ENCODE measurements around the gene ARV1.
"Not testable (repeated sequence)": the region's sequence is repeated elsewhere in the genome, so short reads cannot be mapped to it uniquely, and the experiment has no call there.

Gene ARV1

DNA sequence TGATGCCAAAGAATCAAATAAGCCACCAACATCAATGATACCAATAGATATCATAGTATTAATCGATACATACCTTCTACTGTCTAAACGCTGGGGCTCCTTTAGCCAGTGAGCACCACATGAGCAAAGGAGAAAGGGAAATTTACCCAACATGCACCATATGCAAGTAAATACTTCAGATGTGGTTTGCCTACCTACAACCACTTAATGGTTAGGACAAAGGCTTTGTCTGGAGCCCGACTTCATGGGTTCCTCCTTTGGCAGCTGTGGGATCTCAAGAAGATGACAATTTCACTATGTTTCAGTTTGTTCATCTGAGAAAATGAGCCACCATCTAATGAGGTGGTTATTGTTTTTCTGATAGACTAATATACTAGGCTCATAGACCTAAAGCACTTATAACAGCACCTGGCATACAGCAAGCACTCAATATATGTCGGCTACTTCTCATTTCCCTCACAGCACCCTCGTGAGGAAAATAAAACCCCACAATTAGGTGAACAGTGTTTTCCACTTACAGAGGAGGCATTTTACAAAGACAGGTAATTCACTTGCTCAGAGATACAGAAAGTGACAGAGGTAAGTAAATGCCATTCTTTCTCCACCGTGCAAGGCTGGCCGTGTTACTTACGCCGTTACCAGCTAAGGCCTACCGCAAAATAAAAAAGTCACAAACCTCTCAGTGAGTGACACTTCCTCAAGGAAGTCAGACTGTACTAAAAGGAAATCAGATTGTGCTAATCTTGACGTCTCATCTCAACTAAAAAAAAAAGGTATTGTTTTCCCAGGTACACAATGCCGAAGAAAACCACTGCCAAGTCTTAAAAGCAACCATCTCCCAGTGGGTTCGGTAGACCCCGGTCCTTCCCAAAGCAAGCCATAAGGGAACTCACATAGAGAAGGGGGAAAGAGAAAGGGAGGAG is 1.8 kb upstream of the ARV1 start:
- no peak for DNase-seq

DNA sequence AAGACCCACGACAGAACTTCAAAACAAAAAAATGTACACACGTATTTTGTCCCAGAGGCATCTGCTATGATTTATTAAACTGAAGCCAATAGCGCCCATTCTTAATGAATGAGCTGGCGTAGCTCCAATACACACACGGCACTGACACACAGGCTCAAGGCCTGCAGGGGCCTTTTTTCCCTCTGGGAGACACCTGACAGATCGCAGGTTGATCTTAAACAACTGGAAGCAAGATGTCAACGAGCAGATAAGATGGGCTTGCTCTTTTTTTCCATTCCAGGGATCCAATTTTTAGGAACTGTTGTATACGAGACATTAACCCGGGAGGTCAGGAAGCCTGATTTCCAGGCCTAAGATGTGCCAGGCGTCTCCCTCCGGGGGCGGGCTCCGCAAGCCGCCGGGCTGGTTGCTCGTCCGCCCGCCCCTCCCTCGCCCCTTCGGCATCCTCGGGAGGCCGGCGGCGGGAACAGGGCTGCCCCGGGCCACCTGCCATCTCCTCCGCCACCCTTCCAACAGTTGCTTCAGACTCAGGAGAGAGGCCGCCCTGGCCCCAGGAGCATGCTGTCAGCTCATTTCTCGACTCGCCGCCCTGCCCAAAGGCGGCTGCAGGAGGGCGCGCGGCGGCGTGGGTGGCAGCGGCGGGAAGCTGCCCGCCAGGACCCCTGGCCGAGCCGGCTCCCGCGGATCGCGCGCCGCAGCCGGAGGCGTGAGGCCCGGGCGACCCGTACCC is 968 bp upstream of the ARV1 start:
- DNase-seq, result peak; percentile 19

DNA sequence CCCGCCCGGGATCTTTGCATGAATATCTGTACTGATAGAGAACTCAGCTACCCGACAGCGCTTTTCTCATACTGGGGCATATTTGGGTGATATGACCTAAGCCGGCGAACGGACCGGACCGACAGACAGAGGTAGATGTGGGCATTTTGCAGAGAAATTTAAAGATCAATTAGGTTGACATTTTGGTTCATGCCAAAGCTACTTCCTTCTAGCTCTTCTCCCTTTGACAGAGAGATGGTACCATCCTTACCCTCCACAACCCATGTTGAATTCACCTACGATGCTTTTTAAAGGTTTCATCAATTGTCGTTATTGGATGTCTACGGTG is 459 bp downstream of the ARV1 start:
- no peak for DNase-seq

GRCh38 chr1:230979952-230980351 is 1.1 kb downstream of the ARV1 start:
- no peak for DNase-seq

DNA sequence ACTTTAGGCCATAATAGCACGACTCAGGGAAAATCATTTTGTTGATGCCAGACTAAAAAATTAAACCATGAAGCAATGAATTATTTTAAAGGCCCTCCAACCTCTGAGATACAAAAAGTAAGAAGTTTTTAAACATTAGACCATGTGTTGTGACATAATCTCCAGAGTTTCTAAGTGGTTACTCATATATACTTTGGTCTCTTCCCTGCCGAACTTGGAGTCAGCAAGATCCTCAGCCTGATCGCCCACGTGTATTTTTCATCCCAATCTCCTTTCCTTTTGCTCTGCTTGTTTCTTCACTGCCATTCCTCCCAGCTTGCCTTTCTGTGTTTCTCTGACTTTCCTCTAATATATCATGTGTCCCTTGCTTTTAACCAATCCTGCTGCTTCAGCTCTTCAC is 3.8 kb downstream of the ARV1 start:
- DNase-seq, result no peak

GRCh38 chr1:230983811-230984210 is 4.9 kb downstream of the ARV1 start:
- DNase-seq, result no peak

DNA sequence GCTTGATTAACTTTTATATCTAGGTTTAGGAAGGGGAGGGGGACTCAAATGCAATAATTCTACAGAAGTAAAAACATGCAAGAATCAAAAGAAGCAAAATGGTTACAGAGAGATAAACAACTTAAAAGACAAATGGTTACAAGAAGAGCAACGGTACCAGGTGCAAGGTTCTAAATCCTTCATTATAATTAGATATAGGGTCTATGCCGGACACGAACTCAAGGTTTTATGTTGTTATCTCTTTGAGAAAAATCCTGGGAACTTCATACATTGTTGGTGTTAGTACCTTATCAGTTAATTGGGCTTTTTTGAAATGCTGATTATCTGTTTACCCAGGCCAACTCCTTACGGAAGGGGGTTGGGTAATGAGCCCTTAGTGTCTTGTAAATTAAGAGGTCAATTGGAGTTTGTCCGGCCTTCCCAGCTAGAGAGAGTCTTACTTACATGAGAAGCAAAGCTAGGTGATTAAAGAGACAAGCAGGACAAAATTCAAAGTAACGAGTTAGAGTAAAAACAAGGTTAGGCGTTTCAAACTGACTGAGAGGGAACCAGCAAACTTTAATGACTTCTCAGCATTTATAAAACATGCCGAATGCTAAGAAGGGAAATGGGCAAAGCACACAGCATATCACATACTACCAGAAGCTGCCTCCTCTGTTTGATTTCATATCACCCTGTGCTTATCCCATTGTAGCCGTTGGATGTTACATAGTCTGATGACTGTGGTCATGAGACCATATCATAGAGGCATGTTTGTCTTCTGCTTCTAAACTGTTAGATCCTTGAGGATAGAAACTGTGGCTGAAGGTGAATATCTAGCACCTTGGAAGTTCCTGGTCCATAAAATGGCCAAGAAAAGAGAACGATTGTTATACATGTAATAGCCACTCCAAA is 6.0 kb downstream of the ARV1 start:
- DNase-seq, result not testable (repeated sequence)

GRCh38 chr1:230985711-230986110 is 6.8 kb downstream of the ARV1 start:
- DNase-seq, result no peak

GRCh38 chr1:230986976-230987375 is 8.1 kb downstream of the ARV1 start:
- no peak for DNase-seq

DNA sequence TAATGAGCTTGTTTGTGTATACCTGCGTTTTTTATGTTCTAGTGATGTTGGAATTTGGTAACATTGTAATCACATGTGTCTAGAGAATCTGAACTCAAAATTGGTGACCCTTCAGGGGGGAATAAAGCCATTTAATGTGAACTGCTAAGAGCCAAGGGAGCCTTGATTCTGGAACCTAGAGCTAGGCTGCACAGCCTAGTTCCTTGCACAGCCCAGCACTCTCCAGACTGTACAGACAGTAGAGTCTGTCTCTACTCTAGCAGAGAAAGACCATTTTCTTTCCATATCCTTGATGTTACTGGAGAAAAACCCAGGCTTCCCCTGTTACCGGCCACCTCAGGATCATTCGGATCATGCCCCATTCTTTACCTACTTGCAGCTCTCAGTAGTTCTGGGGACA is 8.6 kb downstream of the ARV1 start:
- DNase-seq, result no peak

DNA sequence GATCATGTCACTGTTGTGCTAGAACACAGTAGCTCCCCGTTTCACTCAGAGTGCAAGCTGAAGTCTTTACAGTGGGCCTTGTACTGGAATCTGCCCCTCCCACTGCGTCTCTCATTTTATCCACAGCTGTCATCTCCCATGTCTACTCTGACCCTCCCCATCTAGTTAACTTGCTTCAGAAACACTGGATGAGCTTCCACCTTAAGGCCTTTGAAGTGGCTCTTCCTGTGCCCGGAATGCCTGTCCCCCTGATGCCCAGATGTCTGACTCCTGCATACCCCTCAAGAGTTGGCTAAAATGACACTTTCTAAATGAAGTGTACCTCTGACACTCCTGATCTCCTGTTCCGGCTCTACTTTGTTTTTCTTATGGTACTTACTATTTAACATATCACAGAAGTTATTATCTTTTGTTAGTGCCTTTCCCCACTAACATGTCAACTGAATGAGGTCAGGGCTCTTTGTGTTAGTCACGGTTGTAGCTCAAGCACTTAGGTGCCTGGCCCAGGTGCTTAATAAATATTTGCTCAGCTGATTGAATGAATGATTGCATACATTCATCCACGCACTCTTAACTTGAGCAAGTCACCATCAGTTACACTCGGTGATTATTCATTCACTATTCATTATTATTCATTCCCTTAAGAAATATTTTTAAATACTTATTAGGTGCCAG is 13.3 kb downstream of the ARV1 start:
- DNase-seq, result peak; percentile 77

GRCh38 chr1:230994860-230995259 is 16.0 kb downstream of the ARV1 start:
- DNase-seq, result no peak

- no peak for DNase-seq
Measured at GRCh38 chr1:231000201-231000600, 21.3 kb downstream of the ARV1 start.

DNA sequence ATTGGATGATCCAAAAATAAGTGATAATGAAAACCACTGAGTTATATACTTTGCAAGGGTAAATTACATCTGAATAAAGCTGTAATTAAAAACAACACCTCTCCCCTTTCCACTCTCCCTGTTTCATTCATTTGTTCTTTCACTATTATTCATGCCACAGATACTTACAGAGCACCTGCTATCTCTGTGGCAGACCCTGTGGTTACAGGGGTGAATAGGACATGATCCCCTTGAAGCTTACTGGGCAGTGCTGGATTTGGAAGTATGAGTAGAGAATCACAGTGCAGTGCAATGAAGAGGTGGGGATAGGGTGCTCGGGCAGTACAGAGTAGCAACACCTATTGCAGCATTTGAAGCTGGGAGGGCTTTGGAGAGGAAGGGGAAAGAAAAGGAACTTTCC is 21.7 kb downstream of the ARV1 start:
- DNase-seq, result no peak

DNA sequence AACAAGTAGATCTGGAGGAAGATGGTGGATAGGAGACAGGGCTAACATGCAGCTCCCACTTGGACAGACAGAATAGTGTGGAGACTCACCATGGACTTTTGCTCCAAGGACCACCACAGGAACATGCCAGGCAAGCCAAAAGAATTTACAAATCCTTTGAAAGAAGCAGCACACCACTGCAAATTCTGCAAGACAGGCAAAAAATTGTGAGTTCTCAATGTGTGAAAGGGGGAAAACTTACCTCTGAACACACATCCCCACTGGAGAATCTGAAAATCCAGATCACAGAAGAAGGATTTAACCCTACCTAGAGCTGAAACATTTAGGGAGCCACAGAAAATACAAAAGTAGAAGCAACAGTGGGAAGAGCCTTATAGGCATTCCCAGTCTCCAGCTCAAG is 23.0 kb downstream of the ARV1 start:
- DNase-seq, result no peak

GRCh38 chr1:231007535-231007934 is 28.6 kb downstream of the ARV1 start:
- not testable (repeated sequence) for DNase-seq

DNA sequence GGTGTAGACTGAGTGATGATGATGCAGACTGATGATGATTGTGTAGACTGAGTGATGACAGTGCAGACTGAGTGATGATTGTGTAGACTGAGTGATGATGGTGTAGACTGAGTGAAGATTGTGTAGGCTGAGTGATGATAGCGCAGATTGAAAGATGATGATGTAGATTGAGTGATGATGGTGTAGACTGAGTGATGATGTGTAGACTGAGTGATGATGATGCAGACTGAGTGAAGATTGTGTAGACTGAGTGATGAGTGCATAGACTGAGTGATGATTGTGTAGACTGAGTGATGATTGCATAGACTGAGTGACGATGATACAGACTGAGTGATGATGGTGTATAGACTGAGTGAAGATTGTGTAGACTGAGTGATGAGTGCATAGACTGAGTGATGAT is 32.5 kb downstream of the ARV1 start:
- no peak for DNase-seq

DNA sequence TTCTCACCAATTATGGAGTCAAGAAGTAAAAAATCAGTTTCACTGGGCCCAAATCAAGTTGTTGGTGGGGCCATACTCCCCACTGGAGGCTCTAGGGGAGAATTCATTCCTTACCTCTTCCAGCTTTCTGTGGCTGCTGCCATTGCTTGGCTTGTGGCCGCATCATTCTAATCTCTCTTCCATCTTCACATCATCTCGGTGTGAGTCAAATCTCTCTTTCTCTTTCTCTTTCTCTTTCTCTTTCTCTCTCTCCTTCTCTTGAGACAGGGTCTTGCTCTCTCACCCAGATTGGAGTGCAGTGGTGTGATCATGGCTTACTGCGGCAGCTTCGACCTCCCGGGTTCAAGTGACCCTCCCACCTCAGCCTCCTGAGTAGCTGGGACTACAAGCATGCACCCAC is 33.1 kb downstream of the ARV1 start:
- no peak for DNase-seq

DNA sequence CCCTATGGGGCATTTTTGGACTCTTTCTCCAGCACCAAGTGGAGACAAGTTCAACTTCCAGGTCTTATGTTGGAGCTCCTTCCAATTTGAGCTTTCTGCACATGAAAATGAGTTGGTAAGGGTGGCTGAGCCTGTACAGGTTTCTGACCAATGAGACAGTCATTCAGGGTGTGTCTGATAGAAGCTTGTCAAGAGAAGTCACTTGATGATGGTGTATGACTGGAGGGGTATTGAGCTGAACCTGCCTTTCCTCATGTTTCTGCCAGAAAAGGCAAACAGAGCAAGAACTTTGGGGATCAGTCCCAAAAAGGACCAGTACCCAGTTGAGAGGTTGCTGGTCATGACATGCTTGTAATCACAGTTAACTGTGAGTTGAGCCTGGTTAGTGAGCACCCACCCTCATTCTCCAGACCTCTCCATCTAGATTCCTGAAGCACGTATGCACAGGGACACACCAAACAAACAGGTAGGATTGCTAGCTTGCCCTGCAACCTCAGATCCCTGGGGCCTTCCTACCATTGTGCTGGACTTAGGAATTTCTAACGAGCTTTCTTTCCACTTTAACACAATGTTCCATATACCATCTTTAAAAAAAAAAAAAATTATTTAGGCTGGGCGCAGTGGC is 34.6 kb downstream of the ARV1 start:
- no peak for DNase-seq

GRCh38 chr1:231016234-231016633 is 37.3 kb downstream of the ARV1 start:
- no peak for DNase-seq

DNA sequence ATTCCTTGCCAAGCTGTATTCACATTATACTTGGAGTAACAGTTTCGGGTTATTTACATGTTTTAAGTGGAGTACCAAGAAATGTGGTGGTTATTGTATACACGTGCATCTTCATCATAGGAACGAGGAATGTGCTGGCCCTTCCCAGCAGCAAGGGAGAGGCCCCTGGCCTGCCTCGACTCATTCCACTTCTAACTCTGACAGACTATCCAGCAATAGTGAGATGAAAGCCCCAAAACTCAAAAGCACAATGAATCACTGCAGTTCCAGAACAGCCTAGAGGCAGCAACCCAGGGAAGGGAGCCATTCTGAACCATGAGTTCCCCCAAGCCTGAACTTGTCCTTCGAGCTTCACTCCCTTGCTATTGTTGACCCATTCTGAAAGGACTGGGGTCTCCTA is 38.1 kb downstream of the ARV1 start:
- DNase-seq, result no peak

- no peak for DNase-seq
Measured at GRCh38 chr1:231019711-231020110, 40.8 kb downstream of the ARV1 start.
